Measurements from ENCODE around the gene PTPRN2. TPM values are rescaled to one million over a fixed set of nuclear protein-coding genes. Genes with fewer than 3 reads are reported as not detected.

Gene PTPRN2
- total RNA-seq, 1 experiment from 2014 or later = 1.1 TPM

DNA sequence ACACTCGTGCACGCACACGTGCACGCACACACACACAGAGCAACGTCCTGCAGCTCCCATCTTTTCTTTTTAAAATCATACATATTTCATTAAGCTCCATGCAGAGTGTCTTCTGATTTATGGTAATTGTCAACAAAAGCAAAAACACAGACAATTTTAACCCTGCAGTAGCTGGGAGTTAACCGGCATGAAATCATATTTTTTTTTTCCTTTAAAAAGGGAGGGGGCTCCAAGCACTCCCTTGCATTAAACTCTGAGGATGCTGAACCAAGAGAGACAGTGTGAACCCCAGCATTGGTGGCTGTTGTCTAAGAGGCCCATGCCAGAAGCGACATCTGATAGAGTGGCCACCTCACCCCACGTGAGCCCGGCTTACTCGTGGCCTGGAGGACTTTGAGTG is 708.2 kb downstream of the PTPRN2 start:
- BruUV-seq (replicated peaks) = no TSS peak
- no peak for DNase-seq (ENCODE audit: low read depth, low spot score)
- no peaks in the 10 kb centered on the region for H3K9me3 ChIP-seq (ENCODE audit: control insufficient read depth, insufficient read depth, low read depth, low read length)
- no peaks in the 10 kb centered on the region for H3K4me1 ChIP-seq (ENCODE audit: control insufficient read depth, insufficient read depth, low read length)
- intact Hi-C loops (cut with micrococcal nuclease; ENCODE audit: unreplicated experiment) (loop anchor here (10.0 kb wide), 1 partner anchor 445 kb away; no protein-coding TSS in a partner anchor), in situ Hi-C loops (cut with HindIII; ENCODE audit: low pct_unique_long_range_greater_than_20kb, low sequenced_read_pairs) (no loop called here)
- POLR2A ChIA-PET = no interaction called here
- H3K27me3 ChIP-seq (ENCODE audit: control insufficient read depth, insufficient read depth, low read length) = no peaks in the 10 kb centered on the region; the same call in 1 of the 2 replicates
- CTCF ChIA-PET = interaction anchor here (0.6 kb wide), 1 partner anchor 493 kb away, joined by 3 read pairs; no protein-coding TSS in a partner anchor
- H3K36me3 ChIP-seq (ENCODE audit: control insufficient read depth, insufficient read depth, low read length) = no peaks in the 10 kb centered on the region; the same call in 1 of the 2 replicates
- H3K4me3 ChIP-seq (ENCODE audit: low read depth in 2 of 2, low read length in 2 of 2) = no peak overlapping the region
- ATAC-seq = no peak
- H3K27ac ChIP-seq (ENCODE audit: low read length) = no peak overlapping the region
- TF ChIP-seq SIN3A (IDR thresholded peaks at IDR 0.05; ENCODE audit: borderline replicate concordance, insufficient read depth, low read depth, low read length) (no peak), CTCF (IDR thresholded peaks at IDR 0.05) (no peak), TCF7L2 (IDR thresholded peaks at IDR 0.05; ENCODE audit: low read depth, low read length) (no peak), POLR2AphosphoS5 (IDR thresholded peaks at IDR 0.05; ENCODE audit: low read depth, low read length) (no peak)
- TF ChIP-seq, protein P1, sequence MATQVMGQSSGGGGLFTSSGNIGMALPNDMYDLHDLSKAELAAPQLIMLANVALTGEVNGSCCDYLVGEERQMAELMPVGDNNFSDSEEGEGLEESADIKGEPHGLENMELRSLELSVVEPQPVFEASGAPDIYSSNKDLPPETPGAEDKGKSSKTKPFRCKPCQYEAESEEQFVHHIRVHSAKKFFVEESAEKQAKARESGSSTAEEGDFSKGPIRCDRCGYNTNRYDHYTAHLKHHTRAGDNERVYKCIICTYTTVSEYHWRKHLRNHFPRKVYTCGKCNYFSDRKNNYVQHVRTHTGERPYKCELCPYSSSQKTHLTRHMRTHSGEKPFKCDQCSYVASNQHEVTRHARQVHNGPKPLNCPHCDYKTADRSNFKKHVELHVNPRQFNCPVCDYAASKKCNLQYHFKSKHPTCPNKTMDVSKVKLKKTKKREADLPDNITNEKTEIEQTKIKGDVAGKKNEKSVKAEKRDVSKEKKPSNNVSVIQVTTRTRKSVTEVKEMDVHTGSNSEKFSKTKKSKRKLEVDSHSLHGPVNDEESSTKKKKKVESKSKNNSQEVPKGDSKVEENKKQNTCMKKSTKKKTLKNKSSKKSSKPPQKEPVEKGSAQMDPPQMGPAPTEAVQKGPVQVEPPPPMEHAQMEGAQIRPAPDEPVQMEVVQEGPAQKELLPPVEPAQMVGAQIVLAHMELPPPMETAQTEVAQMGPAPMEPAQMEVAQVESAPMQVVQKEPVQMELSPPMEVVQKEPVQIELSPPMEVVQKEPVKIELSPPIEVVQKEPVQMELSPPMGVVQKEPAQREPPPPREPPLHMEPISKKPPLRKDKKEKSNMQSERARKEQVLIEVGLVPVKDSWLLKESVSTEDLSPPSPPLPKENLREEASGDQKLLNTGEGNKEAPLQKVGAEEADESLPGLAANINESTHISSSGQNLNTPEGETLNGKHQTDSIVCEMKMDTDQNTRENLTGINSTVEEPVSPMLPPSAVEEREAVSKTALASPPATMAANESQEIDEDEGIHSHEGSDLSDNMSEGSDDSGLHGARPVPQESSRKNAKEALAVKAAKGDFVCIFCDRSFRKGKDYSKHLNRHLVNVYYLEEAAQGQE (IDR thresholded peaks at IDR 0.05; ENCODE audit: insufficient read depth in 1 of 2, low read depth in 2 of 2, low read length in 1 of 2) = no peak

GRCh38 chr7:157877298-157878090 is 710.1 kb downstream of the PTPRN2 start:
- no peaks in the 10 kb centered on the region; the same call in 1 of the 2 replicates for H3K36me3 ChIP-seq (ENCODE audit: control insufficient read depth, insufficient read depth, low read length)
- intact Hi-C loops (cut with micrococcal nuclease; ENCODE audit: unreplicated experiment) = loop anchor here (10.0 kb wide), 1 partner anchor 443 kb away; no protein-coding TSS in a partner anchor
- no peak for TF ChIP-seq TCF7L2 (IDR thresholded peaks at IDR 0.05; ENCODE audit: low read depth, low read length)
- no peak for TF ChIP-seq SIN3A (IDR thresholded peaks at IDR 0.05; ENCODE audit: borderline replicate concordance, insufficient read depth, low read depth, low read length)
- no peak for TF ChIP-seq POLR2AphosphoS5 (IDR thresholded peaks at IDR 0.05; ENCODE audit: low read depth, low read length)
- TF ChIP-seq CTCF (IDR thresholded peaks at IDR 0.05) = no peak
- TF ChIP-seq, protein P1 (IDR thresholded peaks at IDR 0.05; ENCODE audit: insufficient read depth in 1 of 2, low read depth in 2 of 2, low read length in 1 of 2) = no peak
- H3K4me3 ChIP-seq (ENCODE audit: low read depth in 2 of 2, low read length in 2 of 2) = no peak overlapping the region
- no peak for ATAC-seq
- in situ Hi-C loops (cut with HindIII; ENCODE audit: low pct_unique_long_range_greater_than_20kb, low sequenced_read_pairs) = no loop called here
- no peaks in the 10 kb centered on the region for H3K9me3 ChIP-seq (ENCODE audit: control insufficient read depth, insufficient read depth, low read depth, low read length)
- H3K27ac ChIP-seq (ENCODE audit: low read length) = no peak overlapping the region
- H3K4me1 ChIP-seq (ENCODE audit: control insufficient read depth, insufficient read depth, low read length) = no peaks in the 10 kb centered on the region
- no peak for DNase-seq (ENCODE audit: low read depth, low spot score)
- BruUV-seq (replicated peaks) = no TSS peak
- CTCF ChIA-PET = no interaction called here
- POLR2A ChIA-PET = no interaction called here
- H3K27me3 ChIP-seq (ENCODE audit: control insufficient read depth, insufficient read depth, low read length) = no peaks in the 10 kb centered on the region; the same call in 1 of the 2 replicates
